HK-2 (cell line): ENCODE measurements around the gene GPR15LG.

Experiments
- DNase-seq: peaks from one replicate; pipeline ENCODE4 v3.0.0-alpha.2; 2018; ENCODE audit not compliant: unreplicated experiment

GPR15LG gene

GRCh38 chr10:84214612-84215235 is 41.1 kb downstream of the GPR15LG start:
- DNase-seq: peak; percentile 20

GRCh38 chr10:84216834-84217233 is 43.2 kb downstream of the GPR15LG start:
- DNase-seq: no peak

- DNase-seq: no peak
These were observed 44.1 kb downstream of the GPR15LG start for GRCh38 chr10:84217746-84218145.

GRCh38 chr10:84221916-84222315 is 48.3 kb downstream of the GPR15LG start:
- DNase-seq: no peak

- no peak for DNase-seq
These were observed 50.9 kb downstream of the GPR15LG start for GRCh38 chr10:84224411-84225028.

GRCh38 chr10:84225427-84226173 is 52.0 kb downstream of the GPR15LG start, which contains the start of gene LRIT2:
Gene LRIT2 (minus strand): TSS chr10:84225544. CDS start chr10:84225520, 24 bp downstream.
- no peak for DNase-seq

- DNase-seq: no peak
These were observed 53.0 kb downstream of the GPR15LG start for GRCh38 chr10:84226616-84227015.

- no peak for DNase-seq
These were observed 54.2 kb downstream of the GPR15LG start for GRCh38 chr10:84227810-84228209.

- no peak for DNase-seq
These were observed 56.8 kb downstream of the GPR15LG start for GRCh38 chr10:84230359-84230758.

- no peak for DNase-seq
These were observed 58.8 kb downstream of the GPR15LG start for GRCh38 chr10:84232376-84232775.

GRCh38 chr10:84233940-84234339 is 60.3 kb downstream of the GPR15LG start:
- DNase-seq: no peak

- no peak for DNase-seq
These were observed 60.9 kb downstream of the GPR15LG start for GRCh38 chr10:84234479-84234878.
